Muscle of arm (tissue), 12 donors: ENCODE data around the gene TAOK3. TPM values are rescaled to one million over a fixed set of nuclear protein-coding genes. Genes with fewer than 3 reads are reported as not detected.
"Not testable (repeated sequence)": the region's sequence is repeated elsewhere in the genome, so short reads cannot be mapped to it uniquely, and the experiment has no call there.

Experiments used
- DNase-seq: peaks from one replicate; pipeline ENCODE4 v3.0.0-alpha.2; 2013
- polyA plus RNA-seq, 12 donors: library from polyadenylated mRNA; unstranded; fragments of 120-200 nt; gene quantifications; one replicate each; pipeline ENCODE4 v1.2.1, GENCODE V29; 2013; ENCODE audit not compliant: insufficient read length in 12 of 12

TAOK3 gene
- polyA plus RNA-seq, 12 donors: 16.1 to 288 (median 19.8) TPM

GRCh38 chr12:118145113-118145797 is 227.5 kb downstream of the TAOK3 start:
- DNase-seq: no peak

- DNase-seq: no peak
These were observed 228.2 kb downstream of the TAOK3 start for GRCh38 chr12:118144499-118144898.

GRCh38 chr12:118140825-118141224 is 231.9 kb downstream of the TAOK3 start:
- no peak for DNase-seq

GRCh38 chr12:118137148-118137678 is 235.5 kb downstream of the TAOK3 start:
- no peak for DNase-seq

GRCh38 chr12:118136559-118137003 is 236.1 kb downstream of the TAOK3 start:
- peak; percentile 25 for DNase-seq

- DNase-seq: peak; percentile 92
These were observed 236.7 kb downstream of the TAOK3 start, which contains the start of gene PEBP1 for GRCh38 chr12:118135788-118136558. Gene PEBP1 (plus strand): TSS chr12:118136124. CDS start chr12:118136210, 86 bp downstream.

- not testable (repeated sequence) for DNase-seq
These were observed 243.3 kb downstream of the TAOK3 start for GRCh38 chr12:118129436-118129835.

- DNase-seq: no peak
These were observed 244.8 kb downstream of the TAOK3 start for GRCh38 chr12:118127867-118128266.

- no peak for DNase-seq
These were observed 246.5 kb downstream of the TAOK3 start for GRCh38 chr12:118126119-118126757.

- DNase-seq: no peak
These were observed 247.0 kb downstream of the TAOK3 start for GRCh38 chr12:118125743-118126118.

GRCh38 chr12:118124333-118124874 is 248.3 kb downstream of the TAOK3 start:
- no peak for DNase-seq

GRCh38 chr12:118122264-118122663 is 250.4 kb downstream of the TAOK3 start:
- no peak for DNase-seq

GRCh38 chr12:118120579-118121363 is 251.9 kb downstream of the TAOK3 start:
- peak; percentile 51 for DNase-seq

- DNase-seq: no peak
These were observed 253.2 kb downstream of the TAOK3 start for GRCh38 chr12:118119449-118119879.

GRCh38 chr12:118109088-118109487 is 263.6 kb downstream of the TAOK3 start:
- no peak for DNase-seq

GRCh38 chr12:118107694-118108093 is 265.0 kb downstream of the TAOK3 start:
- no peak for DNase-seq

- no peak for DNase-seq
These were observed 265.7 kb downstream of the TAOK3 start for GRCh38 chr12:118107011-118107410.

- peak; percentile 38 for DNase-seq
These were observed 268.9 kb downstream of the TAOK3 start, which contains the start of gene VSIG10 for GRCh38 chr12:118103601-118104382. Gene VSIG10 (minus strand): TSS chr12:118104011. CDS start chr12:118103671, 340 bp downstream.

GRCh38 chr12:118103201-118103600 is 269.5 kb downstream of the TAOK3 start:
- DNase-seq: peak; percentile 10

- DNase-seq: no peak
These were observed 270.1 kb downstream of the TAOK3 start for GRCh38 chr12:118102609-118103008.
